GM21381 (cell line): ENCODE results near the gene RANBP17.
"Not testable (repeated sequence)": the region's sequence is repeated elsewhere in the genome, so short reads cannot be mapped to it uniquely, and the experiment has no call there.

ENCODE experiments used
- ATAC-seq: cut with Tn5 transposase; IDR thresholded peaks from one replicate; pipeline ENCODE4 v1.9.1; 2021; ENCODE audit warnings: mild to moderate bottlenecking, moderate library complexity; ENCODE audit not compliant: unreplicated experiment

The RANBP17 gene

GRCh38 chr5:170865622-170866021 lies 3.8 kb downstream of the RANBP17 start:
- peak; percentile 60 for ATAC-seq

- no peak for ATAC-seq
Observed at GRCh38 chr5:170867825-170868224, 6.0 kb downstream of the RANBP17 start.

- not testable (repeated sequence) for ATAC-seq
Observed at GRCh38 chr5:170870390-170870789, 8.6 kb downstream of the RANBP17 start.

GRCh38 chr5:170874017-170874416 lies 12.2 kb downstream of the RANBP17 start:
- no peak for ATAC-seq

- ATAC-seq: no peak
Observed at GRCh38 chr5:170875811-170876210, 14.0 kb downstream of the RANBP17 start.

- ATAC-seq: no peak
Observed at GRCh38 chr5:170880084-170880483, 18.3 kb downstream of the RANBP17 start.

- no peak for ATAC-seq
Observed at GRCh38 chr5:170882345-170882744, 20.5 kb downstream of the RANBP17 start.

GRCh38 chr5:170885256-170885655 lies 23.4 kb downstream of the RANBP17 start:
- no peak for ATAC-seq

- ATAC-seq: no peak
Observed at GRCh38 chr5:170885809-170886208, 24.0 kb downstream of the RANBP17 start.

- ATAC-seq: no peak
Observed at GRCh38 chr5:170886210-170886894, 24.5 kb downstream of the RANBP17 start.

GRCh38 chr5:170892196-170892595 lies 30.4 kb downstream of the RANBP17 start:
- no peak for ATAC-seq

GRCh38 chr5:170894665-170895064 lies 32.8 kb downstream of the RANBP17 start:
- no peak for ATAC-seq

- ATAC-seq: no peak
Observed at GRCh38 chr5:170896779-170897178, 35.0 kb downstream of the RANBP17 start.

- no peak for ATAC-seq
Observed at GRCh38 chr5:170903075-170903474, 41.3 kb downstream of the RANBP17 start.

GRCh38 chr5:170907758-170908157 lies 45.9 kb downstream of the RANBP17 start:
- no peak for ATAC-seq

- no peak for ATAC-seq
Observed at GRCh38 chr5:170913573-170913972, 51.8 kb downstream of the RANBP17 start.

- ATAC-seq: no peak
Observed at GRCh38 chr5:170917113-170917512, 55.3 kb downstream of the RANBP17 start.

GRCh38 chr5:170920196-170920595 lies 58.4 kb downstream of the RANBP17 start:
- no peak for ATAC-seq

GRCh38 chr5:170922331-170922730 lies 60.5 kb downstream of the RANBP17 start:
- ATAC-seq: not testable (repeated sequence)

- ATAC-seq: no peak
Observed at GRCh38 chr5:170923910-170924620, 62.2 kb downstream of the RANBP17 start.

- not testable (repeated sequence) for ATAC-seq
Observed at GRCh38 chr5:170935534-170936218, 73.9 kb downstream of the RANBP17 start.

- ATAC-seq: no peak
Observed at GRCh38 chr5:170937072-170937471, 75.3 kb downstream of the RANBP17 start.
